Stomach smooth muscle (tissue), 2 donors: ENCODE results near the gene EXOC2.
"Not testable (repeated sequence)": the region's sequence is repeated elsewhere in the genome, so short reads cannot be mapped to it uniquely, and the experiment has no call there.

Experiments
- H3K27ac ChIP-seq: one replicate; pipeline ENCODE4 v1.7.0; 2013; ENCODE audit warnings: mild to moderate bottlenecking, low read length, inconsistent platforms
- H3K27me3 ChIP-seq, 2 donors: one replicate each; pipeline ENCODE4 v1.7.0; 2013; ENCODE audit warnings: low read length in 2 of 2; ENCODE audit not compliant: insufficient read depth in 2 of 2, control insufficient read depth in 1 of 2
- H3K36me3 ChIP-seq, 2 donors: one replicate each; pipeline ENCODE4 v1.7.0; 2013; ENCODE audit warnings: low read length in 2 of 2; ENCODE audit not compliant: control insufficient read depth in 2 of 2, insufficient read depth in 2 of 2
- H3K4me1 ChIP-seq: one replicate; pipeline ENCODE4 v1.7.0; 2013; ENCODE audit warnings: low read length; ENCODE audit not compliant: control insufficient read depth, insufficient read depth
- H3K4me3 ChIP-seq, 2 donors: one replicate each; pipeline ENCODE4 v1.7.0; 2013; ENCODE audit warnings: low read length in 2 of 2
- H3K9ac ChIP-seq, 2 donors: one replicate each; pipeline ENCODE4 v1.7.0; 2013; ENCODE audit warnings: low read length in 2 of 2, mild to moderate bottlenecking in 1 of 2
- H3K9me3 ChIP-seq, 2 donors: one replicate each; pipeline ENCODE4 v1.7.0; 2013; ENCODE audit warnings: low read length in 2 of 2; ENCODE audit not compliant: control insufficient read depth in 2 of 2
- donor health status: healthy.
- donor health status: Pancreatic carcinoma.

EXOC2 gene

DNA sequence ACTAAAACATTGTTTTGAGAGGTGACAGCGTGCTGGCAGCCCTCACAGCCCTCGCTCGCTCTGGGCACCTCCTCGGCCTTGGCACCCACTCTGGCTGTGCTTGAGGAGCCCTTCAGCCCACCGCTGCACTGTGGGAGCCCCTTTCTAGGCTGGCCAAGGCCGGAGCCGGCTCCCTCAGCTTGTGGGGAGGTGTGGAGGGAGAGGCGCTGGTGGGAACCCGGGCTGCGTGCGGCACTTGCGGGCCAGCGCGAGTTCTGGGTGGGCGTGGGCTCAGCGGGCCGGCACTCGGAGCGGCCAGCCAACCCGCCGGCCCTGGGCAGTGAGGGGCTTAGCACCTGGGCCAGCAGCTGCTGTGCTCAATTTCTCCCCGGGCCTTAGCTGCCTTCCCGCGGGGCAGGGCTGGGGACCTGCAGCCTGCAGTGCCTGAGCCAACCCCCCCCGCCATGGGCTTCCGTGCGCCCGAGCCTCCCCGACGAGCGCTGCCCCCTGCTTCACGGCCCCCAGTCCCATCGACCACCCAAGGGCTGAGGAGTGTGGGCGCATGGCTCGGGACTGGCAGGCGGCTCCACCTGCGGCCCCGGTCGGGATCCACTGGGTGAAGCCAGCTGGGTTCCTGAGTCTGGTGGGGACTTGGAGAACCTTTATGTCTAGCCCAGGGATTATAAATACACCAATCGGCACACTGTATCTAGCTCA, 1.6 kb upstream of the EXOC2 start:
- H3K4me3 ChIP-seq, H3K27me3 ChIP-seq, H3K27ac ChIP-seq, H3K9me3 ChIP-seq, H3K36me3 ChIP-seq, H3K9ac ChIP-seq: not testable (repeated sequence)
- H3K4me1 ChIP-seq = peaks cover 14% of the 10 kb centered on the region

GRCh38 chr6:693723-694009, 727 bp upstream of the EXOC2 start:
- H3K4me3 ChIP-seq = peak overlapping the region; percentile 93 to 96

DNA sequence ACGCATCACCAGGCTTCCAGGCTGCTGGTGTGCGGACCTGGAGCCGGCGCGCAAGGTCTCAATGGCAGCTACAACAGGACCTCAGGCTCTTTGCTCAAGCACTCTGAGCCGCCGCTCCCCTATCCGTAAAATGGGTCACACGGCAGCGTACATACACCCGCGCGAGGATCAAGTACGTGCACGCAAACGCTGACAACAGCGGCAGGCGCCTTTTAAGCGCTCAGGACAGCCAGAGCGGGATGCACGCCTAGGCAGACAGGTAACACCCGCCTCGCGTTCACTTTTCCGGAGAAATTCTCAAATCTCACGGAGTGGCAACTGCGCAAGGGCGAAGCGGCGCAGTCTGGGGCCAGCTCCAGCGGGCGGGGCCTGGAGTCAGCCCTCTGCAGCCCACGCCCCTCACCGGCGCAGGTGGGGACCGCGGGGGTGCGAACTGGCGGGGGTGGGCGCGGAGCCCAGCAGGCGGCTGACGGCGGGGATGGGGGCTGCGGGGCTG, 535 bp downstream of the EXOC2 start:
- Histone ChIP-seq H3K27me3 (no peaks in the 10 kb centered on the region), H3K27ac (peak overlapping the region; percentile 18)

More at GRCh38 chr6:693723-694009, 727 bp upstream of the EXOC2 start:
- H3K27ac ChIP-seq = no peak overlapping the region
- H3K36me3 ChIP-seq = no peaks in the 10 kb centered on the region
- peaks cover 14% of the 10 kb centered on the region for H3K4me1 ChIP-seq
- no peaks in the 10 kb centered on the region for H3K9me3 ChIP-seq
- H3K27me3 ChIP-seq = no peaks in the 10 kb centered on the region
- peak overlapping the region in 1 of 2 donors; percentile 87 for H3K9ac ChIP-seq

GRCh38 chr6:689223-689622, 3.7 kb downstream of the EXOC2 start:
- no peaks in the 10 kb centered on the region for H3K9me3 ChIP-seq
- H3K4me1 ChIP-seq = peaks cover 28% of the 10 kb centered on the region
- H3K36me3 ChIP-seq = no peaks in the 10 kb centered on the region
- no peaks in the 10 kb centered on the region for H3K27me3 ChIP-seq
- H3K9ac ChIP-seq = no peak overlapping the region
- H3K27ac ChIP-seq = no peak overlapping the region
- H3K4me3 ChIP-seq = no peak overlapping the region

More for the DNA sequence above, 535 bp downstream of the EXOC2 start:
- no peaks in the 10 kb centered on the region for H3K36me3 ChIP-seq
- H3K9ac ChIP-seq = peak overlapping the region; percentile 66 to 87
- peak overlapping the region; percentile 91 to 96 for H3K4me3 ChIP-seq
- peaks cover 22% of the 10 kb centered on the region for H3K4me1 ChIP-seq
- no peaks in the 10 kb centered on the region for H3K9me3 ChIP-seq

DNA sequence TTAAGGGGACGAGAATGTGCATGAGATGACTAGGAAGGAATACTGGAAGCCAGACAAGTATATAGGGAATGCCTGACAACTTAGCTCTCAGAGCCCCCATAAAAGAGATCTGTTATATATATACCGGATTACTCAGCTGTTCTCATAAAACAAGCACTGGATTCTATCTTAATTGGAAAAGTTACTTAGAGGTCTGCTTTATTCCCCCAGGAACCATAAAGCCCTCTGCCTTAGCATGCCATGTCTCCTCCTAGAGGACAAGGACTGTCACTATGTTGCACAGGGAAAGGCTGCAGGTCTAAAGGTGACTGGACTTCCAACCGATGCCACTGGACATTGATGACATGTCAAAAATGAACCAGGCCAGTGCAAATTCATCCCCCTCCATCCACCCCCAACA, 6.4 kb downstream of the EXOC2 start:
- Histone ChIP-seq H3K9ac (no peak overlapping the region), H3K9me3 (no peaks in the 10 kb centered on the region), H3K36me3 (no peaks in the 10 kb centered on the region), H3K4me3 (no peak overlapping the region), H3K27ac (no peak overlapping the region), H3K4me1 (peaks cover 25% of the 10 kb centered on the region), H3K27me3 (no peaks in the 10 kb centered on the region)

GRCh38 chr6:684831-685636, 7.9 kb downstream of the EXOC2 start:
- H3K27me3 ChIP-seq = no peaks in the 10 kb centered on the region
- no peak overlapping the region for H3K4me3 ChIP-seq
- no peaks in the 10 kb centered on the region for H3K36me3 ChIP-seq
- H3K27ac ChIP-seq = peak overlapping the region; percentile 6
- no peaks in the 10 kb centered on the region for H3K9me3 ChIP-seq
- H3K4me1 ChIP-seq = peaks cover 25% of the 10 kb centered on the region
- no peak overlapping the region for H3K9ac ChIP-seq

DNA sequence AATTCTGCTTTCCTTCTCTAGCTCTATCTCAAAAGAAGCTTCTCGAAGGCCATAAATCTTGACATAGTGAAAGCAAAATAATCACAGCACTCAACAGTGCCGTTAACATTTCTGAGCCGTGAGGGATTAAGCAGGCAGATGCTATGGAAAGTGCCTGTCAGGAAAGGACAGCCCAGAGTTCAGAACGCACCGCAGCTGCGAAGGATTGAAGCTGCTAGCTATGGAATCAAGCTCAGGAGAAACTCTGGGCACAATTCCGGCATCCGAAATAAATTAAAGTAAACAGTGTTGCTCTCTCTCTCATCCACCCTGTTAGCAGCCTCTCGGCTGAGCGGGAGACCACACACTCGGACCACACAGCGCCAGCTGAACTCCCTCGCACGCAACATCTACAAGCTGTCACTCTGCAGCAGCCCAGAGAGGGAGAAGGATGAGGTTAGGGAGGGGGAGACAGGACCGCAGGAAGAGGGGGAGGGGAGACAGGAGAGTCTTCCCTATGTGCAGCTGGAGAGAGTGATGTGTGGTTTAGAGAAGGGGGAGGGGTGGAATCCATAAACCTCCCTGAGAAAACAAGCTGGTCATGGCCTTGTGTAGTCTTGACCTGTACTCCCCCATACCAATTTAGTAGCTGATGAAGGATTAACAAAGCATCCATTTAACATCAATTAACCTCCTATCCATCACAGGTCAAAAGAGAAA, 9.0 kb downstream of the EXOC2 start:
- no peaks in the 10 kb centered on the region for H3K9me3 ChIP-seq
- H3K4me3 ChIP-seq = peak overlapping the region; percentile 10 to 70
- H3K27ac ChIP-seq = peak overlapping the region; percentile 69
- no peaks in the 10 kb centered on the region for H3K36me3 ChIP-seq
- peaks cover 25% of the 10 kb centered on the region for H3K4me1 ChIP-seq
- H3K27me3 ChIP-seq = no peaks in the 10 kb centered on the region
- peak overlapping the region; percentile 54 to 66 for H3K9ac ChIP-seq

DNA sequence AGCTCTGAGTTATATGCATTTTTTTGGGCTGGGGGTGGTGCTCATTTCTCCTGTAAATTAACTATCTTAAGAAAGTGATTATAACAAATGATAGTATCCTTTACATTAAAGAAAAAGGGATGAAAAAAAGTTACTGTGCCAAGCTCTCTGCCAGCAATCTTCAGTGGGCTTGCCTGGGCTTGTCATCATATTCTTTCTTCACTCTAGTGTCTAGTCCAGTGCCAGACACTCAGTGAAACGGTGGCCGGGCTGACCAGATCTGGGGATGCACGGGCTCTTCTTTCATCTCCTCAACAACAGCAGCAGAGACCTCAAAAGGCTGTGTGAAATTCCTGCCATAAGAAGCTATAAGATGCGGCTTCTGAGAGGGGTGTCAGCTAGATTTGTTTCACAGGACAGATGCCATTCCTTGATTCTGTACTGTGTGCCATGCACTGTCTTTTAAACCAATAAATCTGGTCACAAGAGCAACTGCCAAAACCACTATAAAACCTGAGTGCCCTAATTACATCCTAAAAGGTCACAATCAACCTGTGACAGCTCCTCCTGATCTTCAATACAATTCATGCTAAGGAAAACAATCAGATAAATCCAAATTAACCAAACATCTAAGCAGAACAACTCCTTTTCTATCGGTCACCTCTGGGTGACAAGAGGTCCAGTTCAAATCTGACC, 12.1 kb downstream of the EXOC2 start:
- Histone ChIP-seq H3K9me3 (no peaks in the 10 kb centered on the region), H3K9ac (no peak overlapping the region), H3K27me3 (no peaks in the 10 kb centered on the region), H3K36me3 (no peaks in the 10 kb centered on the region), H3K4me1 (peaks cover 22% of the 10 kb centered on the region), H3K4me3 (no peak overlapping the region), H3K27ac (no peak overlapping the region)

DNA sequence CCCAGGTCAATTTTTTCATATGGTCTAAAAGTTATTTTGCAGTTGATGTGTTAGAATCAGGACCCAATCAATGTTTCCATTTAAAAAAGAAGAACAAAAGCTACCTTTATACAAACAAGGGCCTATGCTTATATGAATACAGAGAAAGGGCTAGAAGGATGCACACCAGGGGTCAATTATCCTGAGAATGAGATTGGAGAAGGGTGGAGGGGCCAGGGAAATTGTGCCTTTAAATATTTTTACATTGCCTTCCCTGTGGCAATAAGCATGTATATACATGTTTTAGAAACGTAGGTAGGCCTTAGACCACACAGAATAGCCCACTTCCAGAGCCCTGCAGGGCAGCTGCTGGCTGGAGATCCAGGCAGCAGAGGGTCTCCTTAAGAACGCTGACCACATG, 12.7 kb downstream of the EXOC2 start:
- Histone ChIP-seq H3K4me1 (peaks cover 20% of the 10 kb centered on the region), H3K27me3 (no peaks in the 10 kb centered on the region), H3K27ac (no peak overlapping the region), H3K36me3 (no peaks in the 10 kb centered on the region), H3K9ac (no peak overlapping the region), H3K4me3 (no peak overlapping the region), H3K9me3 (no peaks in the 10 kb centered on the region)

GRCh38 chr6:679282-679681, 13.7 kb downstream of the EXOC2 start:
- Histone ChIP-seq H3K4me3 (no peak overlapping the region), H3K9ac (no peak overlapping the region), H3K4me1 (peaks cover 16% of the 10 kb centered on the region), H3K9me3 (no peaks in the 10 kb centered on the region), H3K27me3 (no peaks in the 10 kb centered on the region), H3K36me3 (no peaks in the 10 kb centered on the region), H3K27ac (no peak overlapping the region)
